Skeletal muscle tissue (tissue), 4 donors: ENCODE results near the gene RGS9BP. TPM values are rescaled to one million over a fixed set of nuclear protein-coding genes. Genes with fewer than 3 reads are reported as not detected.
A peak's percentile ranks its signal among the peaks of the same experiment; 100 is the strongest.

Source experiments
- H3K27ac ChIP-seq: one replicate; pipeline ENCODE4 v1.7.0; 2013; ENCODE audit warnings: mild to moderate bottlenecking, low read depth, low read length, inconsistent platforms
- H3K27me3 ChIP-seq, 3 donors: one replicate each; pipeline ENCODE4 v1.7.0; 2013; ENCODE audit warnings: low read length in 3 of 3; ENCODE audit not compliant: control insufficient read depth in 3 of 3, insufficient read depth in 3 of 3
- H3K36me3 ChIP-seq, 3 donors: one replicate each; pipeline ENCODE4 v1.7.0; 2013; ENCODE audit warnings: low read length in 3 of 3; ENCODE audit not compliant: control insufficient read depth in 3 of 3, insufficient read depth in 3 of 3
- H3K4me1 ChIP-seq, 3 donors: one replicate each; pipeline ENCODE4 v1.7.0; 2013; ENCODE audit warnings: low read length in 3 of 3, mild to moderate bottlenecking in 3 of 3; ENCODE audit not compliant: control insufficient read depth in 3 of 3, insufficient read depth in 3 of 3
- H3K4me3 ChIP-seq, 3 donors: one replicate each; pipeline ENCODE4 v1.7.0; 2013; ENCODE audit warnings: low read length in 3 of 3
- H3K9ac ChIP-seq, 3 donors: one replicate each; pipeline ENCODE4 v1.7.0; 2013; ENCODE audit warnings: low read length in 3 of 3, mild to moderate bottlenecking in 3 of 3, moderate library complexity in 2 of 3, low read depth in 1 of 3
- H3K9me3 ChIP-seq, 3 donors: one replicate each; pipeline ENCODE4 v1.7.0; 2013; ENCODE audit warnings: low read length in 3 of 3; ENCODE audit not compliant: control insufficient read depth in 3 of 3
- total RNA-seq: library from RNA; depleted of rRNA; stranded (reverse); fragments of >200 nt; gene quantifications from one replicate; pipeline ENCODE4 v1.2.3, GENCODE V29; 2014
- donor health status: Osteomylitis.

RGS9BP gene
- total RNA-seq, 1 donor from 2014 or later: 0.52 TPM

DNA sequence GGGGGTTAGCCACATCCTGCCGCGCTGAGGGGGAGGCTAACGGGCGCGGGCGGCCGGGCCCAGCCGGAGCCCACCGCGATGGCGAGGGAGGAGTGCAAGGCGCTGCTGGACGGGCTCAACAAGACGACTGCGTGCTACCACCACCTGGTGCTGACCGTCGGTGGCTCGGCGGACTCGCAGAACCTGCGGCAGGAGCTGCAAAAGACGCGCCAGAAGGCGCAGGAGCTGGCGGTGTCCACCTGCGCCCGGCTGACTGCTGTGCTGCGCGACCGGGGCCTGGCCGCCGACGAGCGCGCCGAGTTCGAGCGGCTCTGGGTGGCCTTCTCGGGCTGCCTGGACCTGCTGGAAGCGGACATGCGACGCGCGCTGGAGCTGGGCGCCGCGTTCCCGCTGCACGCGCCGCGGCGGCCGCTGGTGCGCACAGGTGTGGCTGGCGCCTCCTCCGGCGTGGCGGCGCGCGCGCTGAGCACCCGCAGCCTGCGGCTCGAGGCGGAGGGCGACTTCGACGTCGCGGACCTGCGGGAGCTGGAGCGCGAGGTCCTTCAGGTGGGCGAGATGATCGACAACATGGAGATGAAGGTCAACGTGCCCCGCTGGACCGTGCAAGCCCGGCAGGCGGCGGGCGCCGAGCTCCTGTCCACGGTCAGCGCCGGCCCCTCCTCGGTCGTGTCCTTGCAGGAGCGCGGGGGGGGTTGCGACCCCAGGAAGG lies 692 bp downstream of the RGS9BP start:
- peaks cover 32 to 54% (median 40%) of the 10 kb centered on the region in 3 donors for H3K4me1 ChIP-seq

DNA sequence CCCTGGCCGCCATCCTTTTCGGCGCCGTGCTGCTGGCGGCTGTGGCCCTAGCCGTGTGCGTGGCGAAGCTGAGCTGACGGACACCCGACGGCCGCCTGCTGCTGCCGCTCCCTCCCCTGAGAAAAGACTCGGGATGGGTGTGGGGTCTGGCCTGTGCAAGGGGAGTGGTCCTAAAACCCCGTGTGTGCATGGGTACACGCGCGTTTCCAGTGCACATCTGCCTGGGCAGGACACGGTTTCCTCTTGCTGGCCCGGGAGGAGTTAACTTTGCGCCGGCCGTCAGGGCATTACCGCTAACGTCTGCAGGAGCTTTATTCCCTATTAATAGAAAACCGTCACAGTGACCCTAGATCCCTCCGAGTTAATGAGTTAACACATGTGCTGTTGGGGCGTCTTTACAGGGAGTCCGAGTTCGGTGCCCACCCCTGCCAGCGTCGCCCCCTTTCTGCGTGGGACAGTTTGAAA lies 1.3 kb downstream of the RGS9BP start:
- H3K4me1 ChIP-seq: peaks cover 31 to 53% (median 40%) of the 10 kb centered on the region in 3 donors
- peak overlapping the region; percentile 61 to 80 (median 62) for H3K9ac ChIP-seq
- H3K4me3 ChIP-seq: peak overlapping the region; percentile 28 to 97 (median 88)
- H3K27me3 ChIP-seq: peaks cover 0 to 15% (median 10%) of the 10 kb centered on the region in 3 donors
- no peaks in the 10 kb centered on the region for H3K9me3 ChIP-seq
- H3K27ac ChIP-seq: peak overlapping the region; percentile 78
- H3K36me3 ChIP-seq: peaks cover 0 to 7% (median 0%) of the 10 kb centered on the region in 3 donors

More for the DNA sequence above, 692 bp downstream of the RGS9BP start:
- Histone ChIP-seq H3K9me3 (no peaks in the 10 kb centered on the region), H3K36me3 (peaks cover 0 to 7% (median 0%) of the 10 kb centered on the region in 3 donors), H3K27me3 (peaks cover 0 to 15% (median 10%) of the 10 kb centered on the region in 3 donors), H3K9ac (peak overlapping the region; percentile 61 to 80 (median 78)), H3K4me3 (peak overlapping the region; percentile 80 to 97 (median 88)), H3K27ac (peak overlapping the region; percentile 78)

DNA sequence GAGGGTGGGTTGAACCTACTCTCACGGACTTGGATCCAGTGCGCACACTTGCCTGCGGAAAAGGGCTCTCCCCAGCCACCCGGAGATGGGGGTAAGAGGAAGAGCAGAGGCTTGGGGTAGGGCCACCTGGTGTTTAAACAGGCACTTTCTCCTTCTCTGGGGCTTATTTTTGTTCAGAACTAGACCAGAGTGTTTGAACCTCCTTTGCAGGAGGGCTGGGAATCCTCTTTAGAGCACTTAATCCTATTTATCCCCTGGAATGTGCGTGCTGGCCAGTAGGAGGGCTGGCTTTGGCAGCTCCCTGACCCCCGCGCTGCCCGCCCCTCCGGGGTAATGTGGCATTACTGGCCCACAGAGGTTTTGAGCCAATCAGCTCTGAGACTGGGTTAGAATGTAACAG lies 2.0 kb downstream of the RGS9BP start:
- H3K9ac ChIP-seq: peak overlapping the region; percentile 61 to 80 (median 62)
- H3K27me3 ChIP-seq: peaks cover 0 to 15% (median 10%) of the 10 kb centered on the region in 3 donors
- peaks cover 28 to 45% (median 35%) of the 10 kb centered on the region in 3 donors for H3K4me1 ChIP-seq
- peak overlapping the region; percentile 78 for H3K27ac ChIP-seq
- H3K9me3 ChIP-seq: no peaks in the 10 kb centered on the region
- peaks cover 0 to 4% (median 0%) of the 10 kb centered on the region in 3 donors for H3K36me3 ChIP-seq
- peak overlapping the region; percentile 28 to 97 (median 88) for H3K4me3 ChIP-seq

DNA sequence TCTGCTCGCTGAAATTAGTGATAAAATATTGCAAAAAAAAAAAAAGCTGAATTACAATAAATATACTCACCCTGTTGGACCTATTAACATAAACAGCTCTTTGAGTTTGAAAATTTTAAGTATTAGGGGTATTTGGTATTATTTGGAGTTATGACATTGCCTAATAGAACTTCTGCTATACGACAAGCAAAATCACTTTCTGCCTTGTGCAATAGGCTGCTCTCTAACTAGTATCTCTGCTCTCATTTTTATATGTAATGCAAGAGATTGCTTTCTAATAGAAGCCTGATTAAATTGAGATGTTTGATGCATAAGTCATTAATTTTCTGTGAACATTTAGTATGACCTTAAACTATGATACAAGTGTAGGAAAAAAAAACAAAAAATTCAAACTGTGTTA lies 5.3 kb downstream of the RGS9BP start:
- no peaks in the 10 kb centered on the region for H3K36me3 ChIP-seq
- H3K9me3 ChIP-seq: no peaks in the 10 kb centered on the region
- no peak overlapping the region for H3K27ac ChIP-seq
- no peak overlapping the region for H3K4me3 ChIP-seq
- H3K9ac ChIP-seq: no peak overlapping the region
- H3K27me3 ChIP-seq: peaks cover 0 to 12% (median 10%) of the 10 kb centered on the region in 3 donors
- H3K4me1 ChIP-seq: peaks cover 7 to 18% (median 13%) of the 10 kb centered on the region in 3 donors

DNA sequence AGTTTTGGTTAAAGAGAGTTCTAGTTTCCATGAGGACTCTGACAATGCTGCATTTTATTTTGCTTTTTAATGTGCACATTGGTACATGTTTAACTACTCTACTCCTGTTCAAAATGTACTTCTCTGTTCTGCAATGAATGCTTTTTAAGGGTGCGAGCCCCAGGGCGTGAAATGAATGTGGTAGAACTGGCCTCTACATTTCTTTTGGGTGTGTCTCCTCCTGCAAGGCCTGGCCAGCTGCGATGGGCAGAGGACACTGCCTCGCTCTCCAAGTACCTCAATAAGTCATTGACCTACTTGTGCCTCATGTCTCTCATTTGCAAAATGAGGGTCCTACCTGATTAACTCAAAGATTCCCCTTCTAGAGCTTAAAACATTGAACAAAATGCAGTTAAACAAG lies 6.7 kb downstream of the RGS9BP start:
- Histone ChIP-seq H3K27me3 (peaks cover 0 to 1% (median 0%) of the 10 kb centered on the region in 3 donors), H3K27ac (no peak overlapping the region), H3K9ac (no peak overlapping the region), H3K4me1 (peaks cover 3 to 5% (median 3%) of the 10 kb centered on the region in 3 donors), H3K4me3 (no peak overlapping the region), H3K9me3 (no peaks in the 10 kb centered on the region), H3K36me3 (no peaks in the 10 kb centered on the region)

DNA sequence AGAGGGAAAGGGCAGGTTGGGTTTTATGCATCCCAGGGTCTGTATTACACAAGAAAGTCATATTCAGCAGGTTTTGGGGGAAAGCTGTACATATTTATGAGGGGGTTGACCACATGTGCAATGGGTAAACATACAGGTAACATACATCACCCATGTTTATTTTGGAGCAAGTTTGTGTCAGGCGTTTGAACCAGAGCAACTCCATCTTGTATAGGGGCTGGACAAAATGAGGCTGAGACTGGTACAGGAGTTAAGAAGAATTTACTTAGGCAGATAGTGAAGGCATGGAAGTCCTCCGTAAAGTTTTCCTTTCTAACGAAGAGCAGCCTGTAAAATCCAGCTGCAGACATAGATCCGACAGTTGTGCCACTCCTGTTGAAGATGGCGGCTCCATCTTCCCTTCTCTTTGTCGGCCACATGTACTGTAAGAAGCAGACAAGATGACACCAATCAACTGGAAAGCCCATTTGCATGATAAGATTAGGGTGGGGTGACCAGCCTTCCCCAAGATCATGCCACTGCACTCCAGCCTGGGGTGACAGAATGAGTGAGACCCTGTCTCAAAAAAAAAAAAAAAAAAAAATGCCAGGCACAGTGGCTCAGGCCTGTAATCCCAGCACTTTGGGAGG lies 11.3 kb downstream of the RGS9BP start:
- Histone ChIP-seq H3K27me3 (no peaks in the 10 kb centered on the region), H3K9ac (no peak overlapping the region), H3K27ac (no peak overlapping the region), H3K4me1 (peaks cover 8 to 12% (median 9%) of the 10 kb centered on the region in 3 donors), H3K9me3 (no peaks in the 10 kb centered on the region), H3K4me3 (no peak overlapping the region), H3K36me3 (no peaks in the 10 kb centered on the region)

DNA sequence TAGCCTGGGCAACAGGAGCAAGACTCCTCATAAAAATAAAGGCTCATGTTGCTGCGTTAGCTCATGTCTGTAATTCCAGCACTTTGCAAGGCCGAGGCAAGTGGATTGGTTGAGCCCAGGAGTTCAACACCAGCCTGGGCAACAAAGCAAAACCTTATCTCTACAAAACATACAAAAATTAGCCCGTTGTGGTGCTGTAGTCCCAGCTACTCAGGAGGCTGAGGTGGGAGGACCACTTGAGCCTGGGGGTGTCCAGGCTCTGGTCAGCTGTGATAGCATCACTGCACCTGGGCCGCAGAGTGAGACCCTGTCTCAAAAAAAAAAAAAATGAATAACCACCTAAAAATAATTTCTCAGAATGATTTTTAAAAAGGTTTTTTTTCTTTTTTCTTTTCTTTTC lies 12.0 kb downstream of the RGS9BP start:
- H3K9ac ChIP-seq: no peak overlapping the region
- H3K4me1 ChIP-seq: peaks cover 9 to 14% (median 12%) of the 10 kb centered on the region in 3 donors
- no peaks in the 10 kb centered on the region for H3K27me3 ChIP-seq
- H3K4me3 ChIP-seq: no peak overlapping the region
- no peaks in the 10 kb centered on the region for H3K9me3 ChIP-seq
- H3K36me3 ChIP-seq: no peaks in the 10 kb centered on the region
- H3K27ac ChIP-seq: no peak overlapping the region

DNA sequence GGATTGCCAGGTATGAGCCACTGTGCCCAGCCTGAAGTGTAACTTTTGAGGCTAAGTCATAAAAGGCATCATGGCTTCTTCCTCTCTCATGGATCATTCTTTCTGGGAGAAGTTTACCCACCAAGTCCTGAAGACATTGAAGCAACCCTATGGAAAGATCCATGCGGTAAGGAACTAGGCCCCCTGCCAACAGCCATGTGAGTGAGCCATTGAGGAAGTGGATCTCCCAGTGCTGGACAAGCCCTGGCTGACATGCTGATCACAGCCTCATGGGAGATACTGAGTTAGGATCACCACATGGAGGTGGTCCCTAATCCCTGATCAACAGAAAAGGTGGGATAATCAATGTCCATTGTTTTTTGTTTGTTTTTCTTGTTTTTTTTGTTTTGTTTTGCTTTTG lies 12.7 kb downstream of the RGS9BP start:
- no peaks in the 10 kb centered on the region for H3K9me3 ChIP-seq
- no peak overlapping the region for H3K9ac ChIP-seq
- H3K36me3 ChIP-seq: no peaks in the 10 kb centered on the region
- H3K27me3 ChIP-seq: no peaks in the 10 kb centered on the region
- H3K4me1 ChIP-seq: peaks cover 16 to 21% (median 18%) of the 10 kb centered on the region in 3 donors
- H3K27ac ChIP-seq: no peak overlapping the region
- H3K4me3 ChIP-seq: no peak overlapping the region

DNA sequence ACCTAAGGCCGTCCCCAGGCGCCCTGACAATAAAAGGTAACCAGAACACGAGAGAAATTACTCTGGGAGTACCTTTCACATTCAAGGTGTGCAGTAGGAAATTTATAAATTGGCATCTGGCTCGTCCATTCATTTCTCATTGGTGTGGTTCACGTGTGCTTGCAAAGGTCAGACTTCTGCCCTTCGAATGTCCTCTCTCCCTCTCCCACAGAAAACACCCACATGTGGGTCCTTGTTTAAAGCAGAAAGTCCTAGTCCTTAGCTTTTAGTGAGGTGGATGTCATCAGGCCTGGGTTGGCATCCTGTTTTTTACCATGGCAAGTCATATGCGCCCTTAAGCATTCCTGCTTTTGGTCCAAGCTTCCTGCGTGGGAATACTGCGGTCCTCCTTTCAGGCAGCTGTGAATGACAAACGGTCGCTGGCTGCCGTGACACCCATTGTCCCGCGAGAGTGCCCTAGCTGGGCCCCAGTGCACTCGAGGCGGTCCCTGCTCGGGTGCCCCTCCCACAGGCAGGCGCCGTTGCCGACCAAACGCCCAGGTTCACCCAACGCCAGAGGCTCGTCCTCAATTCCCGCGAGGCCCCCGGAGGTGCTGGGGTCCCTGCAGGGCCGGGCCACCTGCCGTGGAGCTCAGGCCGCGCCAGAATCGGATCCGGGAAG lies 15.8 kb downstream of the RGS9BP start, which contains the start of gene NUDT19:
NUDT19 (plus strand) TSS at position 531 of the 661 bp plus-strand sequence. CDS start 140 bp downstream, outside the sequence.
- H3K27me3 ChIP-seq: no peaks in the 10 kb centered on the region
- no peaks in the 10 kb centered on the region for H3K9me3 ChIP-seq
- H3K4me3 ChIP-seq: peak within 1 kb of the TSS; percentile 86 to 91 (median 89)
- H3K4me1 ChIP-seq: peaks cover 28 to 39% (median 38%) of the 10 kb centered on the region in 3 donors
- H3K36me3 ChIP-seq: no peaks in the 10 kb centered on the region
- H3K27ac ChIP-seq: peak within 1 kb of the TSS; percentile 66
- H3K9ac ChIP-seq: peak within 1 kb of the TSS; percentile 86 to 91 (median 90)
